GM12865 (cell line): ENCODE data around the gene PPP3CA.

ENCODE experiments used
- DNase-seq: peaks from one replicate; pipeline ENCODE4 v3.0.0; 2010; ENCODE audit warnings: low read depth
- H3K4me3 ChIP-seq: 2 replicates; pipeline ENCODE4 v1.5.1; 2011; ENCODE audit warnings: mild to moderate bottlenecking, low read depth, low read length, control low read depth
- CTCF ChIP-seq: IDR thresholded peaks from 2 replicates; pipeline ENCODE4 v1.5.1; 2011; ENCODE audit warnings: low read length, control low read depth, low read depth, inconsistent platforms; ENCODE audit not compliant: insufficient read depth; ENCODE audit errors: missing control alignments

PPP3CA gene

GRCh38 chr4:101145021-101145420 lies 202.3 kb downstream of the PPP3CA start:
- no peak for TF ChIP-seq CTCF
- no peak overlapping the region for H3K4me3 ChIP-seq
- DNase-seq = no peak

GRCh38 chr4:101142259-101142658 lies 205.1 kb downstream of the PPP3CA start:
- DNase-seq = no peak
- no peak overlapping the region for H3K4me3 ChIP-seq
- TF ChIP-seq CTCF = no peak

- no peak overlapping the region for H3K4me3 ChIP-seq
- no peak for TF ChIP-seq CTCF
- DNase-seq = no peak
These were observed 205.5 kb downstream of the PPP3CA start for GRCh38 chr4:101141855-101142254.

GRCh38 chr4:101141230-101141629 lies 206.1 kb downstream of the PPP3CA start:
- H3K4me3 ChIP-seq = no peak overlapping the region
- no peak for TF ChIP-seq CTCF
- DNase-seq = peak; percentile 12

- DNase-seq = no peak
- no peak for TF ChIP-seq CTCF
- H3K4me3 ChIP-seq = no peak overlapping the region
These were observed 207.1 kb downstream of the PPP3CA start for GRCh38 chr4:101140228-101140627.

- no peak for TF ChIP-seq CTCF
- no peak for DNase-seq
- no peak overlapping the region for H3K4me3 ChIP-seq
These were observed 210.7 kb downstream of the PPP3CA start for GRCh38 chr4:101136373-101137370.
